Astrocyte (in vitro differentiated cells and primary cell): ENCODE results near the gene SEMA6D.

ENCODE experiments used
- EZH2 ChIP-seq: IDR thresholded peaks from 2 replicates; pipeline ENCODE4 v1.6.1; 2012; ENCODE audit warnings: mild to moderate bottlenecking, low read length, inconsistent platforms; ENCODE audit not compliant: insufficient read depth
- TF ChIP-seq, protein P1 (sequence below): IDR thresholded peaks from 2 replicates; pipeline ENCODE4 v1.5.1; 2011; ENCODE audit warnings: low read depth, mild to moderate bottlenecking, inconsistent platforms, low read length, moderate library complexity; ENCODE audit not compliant: insufficient read depth

DNA sequence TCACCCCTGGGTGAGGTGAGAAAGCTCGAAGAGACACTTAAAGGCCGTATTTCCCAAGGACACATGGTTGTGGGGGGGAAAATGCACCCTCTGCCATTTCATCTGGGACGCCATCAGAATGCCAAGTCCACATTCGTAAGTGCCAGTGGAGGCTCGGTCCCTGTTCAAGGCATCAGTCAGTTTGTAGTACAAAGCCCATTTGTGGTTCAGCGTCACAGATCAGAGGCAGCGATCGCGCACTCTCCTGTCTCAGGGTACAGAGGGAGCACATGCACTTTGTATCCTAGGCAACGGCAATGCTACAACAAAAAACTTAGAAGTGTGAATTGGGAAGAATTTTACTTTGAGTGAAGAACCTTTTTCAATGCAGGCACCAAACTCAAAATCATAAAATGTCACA, 27.2 kb downstream of the SEMA6D start:
- TF ChIP-seq, protein P1, sequence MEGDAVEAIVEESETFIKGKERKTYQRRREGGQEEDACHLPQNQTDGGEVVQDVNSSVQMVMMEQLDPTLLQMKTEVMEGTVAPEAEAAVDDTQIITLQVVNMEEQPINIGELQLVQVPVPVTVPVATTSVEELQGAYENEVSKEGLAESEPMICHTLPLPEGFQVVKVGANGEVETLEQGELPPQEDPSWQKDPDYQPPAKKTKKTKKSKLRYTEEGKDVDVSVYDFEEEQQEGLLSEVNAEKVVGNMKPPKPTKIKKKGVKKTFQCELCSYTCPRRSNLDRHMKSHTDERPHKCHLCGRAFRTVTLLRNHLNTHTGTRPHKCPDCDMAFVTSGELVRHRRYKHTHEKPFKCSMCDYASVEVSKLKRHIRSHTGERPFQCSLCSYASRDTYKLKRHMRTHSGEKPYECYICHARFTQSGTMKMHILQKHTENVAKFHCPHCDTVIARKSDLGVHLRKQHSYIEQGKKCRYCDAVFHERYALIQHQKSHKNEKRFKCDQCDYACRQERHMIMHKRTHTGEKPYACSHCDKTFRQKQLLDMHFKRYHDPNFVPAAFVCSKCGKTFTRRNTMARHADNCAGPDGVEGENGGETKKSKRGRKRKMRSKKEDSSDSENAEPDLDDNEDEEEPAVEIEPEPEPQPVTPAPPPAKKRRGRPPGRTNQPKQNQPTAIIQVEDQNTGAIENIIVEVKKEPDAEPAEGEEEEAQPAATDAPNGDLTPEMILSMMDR = no peak
- TF ChIP-seq EZH2 = no peak
